K562 treated with DMSO at 1 percent for 12 hours (cell line): ENCODE data around the gene KDM2A. TPM values are rescaled to one million over a fixed set of nuclear protein-coding genes. Genes with fewer than 3 reads are reported as not detected.

Experiments
- total RNA-seq: library from RNA; unstranded; fragments of 300-600 nt; gene quantifications from 2 replicates; pipeline ENCODE4 v1.2.3, GENCODE V29; 2022; ENCODE audit not compliant: insufficient read depth

KDM2A gene
- 11.7 and 35.1 TPM in 2 replicates for total RNA-seq

GRCh38 chr11:67118801-67119584, at the start of gene KDM2A:
KDM2A (plus strand) TSS chr11:67119263; CDS start chr11:67121317, 2,054 bp downstream.

DNA sequence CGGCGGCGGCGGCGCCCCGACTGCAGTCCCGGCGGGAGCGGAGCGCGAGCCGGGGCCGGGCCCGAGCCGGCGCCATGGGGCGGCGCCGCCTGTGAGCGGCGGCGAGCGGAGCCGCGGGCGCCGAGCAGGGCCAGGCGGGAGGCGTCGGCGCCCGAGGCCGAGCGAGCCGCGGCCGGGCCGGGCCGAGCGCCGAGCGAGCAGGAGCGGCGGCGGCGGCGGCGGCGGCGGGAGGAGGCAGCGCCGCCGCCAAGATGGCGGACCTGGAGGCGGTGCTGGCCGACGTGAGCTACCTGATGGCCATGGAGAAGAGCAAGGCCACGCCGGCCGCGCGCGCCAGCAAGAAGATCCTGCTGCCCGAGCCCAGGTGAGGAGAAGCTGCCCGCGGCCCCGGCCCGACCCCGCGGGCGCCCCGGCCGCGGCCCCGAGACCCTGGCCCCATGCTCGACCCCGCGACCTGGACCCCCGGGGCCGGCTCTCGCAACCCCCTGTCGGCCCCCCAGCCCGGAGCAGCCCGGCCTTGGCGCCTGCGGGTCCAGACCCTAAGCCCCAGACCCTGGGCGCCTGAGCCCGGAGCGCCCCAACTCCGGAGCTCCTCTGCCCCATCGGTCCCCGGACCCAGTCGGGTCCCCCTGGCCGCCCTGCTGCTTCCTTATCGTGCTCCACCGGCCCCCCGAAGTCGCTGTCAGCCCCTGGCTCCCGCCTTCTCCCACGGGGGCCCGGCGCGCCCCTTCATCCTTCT, 147.6 kb downstream of the KDM2A start, which contains the start of gene GRK2:
GRK2 (plus strand) TSS at position 25 of the 739 bp plus-strand sequence; CDS start at position 252, 227 bp downstream.

DNA sequence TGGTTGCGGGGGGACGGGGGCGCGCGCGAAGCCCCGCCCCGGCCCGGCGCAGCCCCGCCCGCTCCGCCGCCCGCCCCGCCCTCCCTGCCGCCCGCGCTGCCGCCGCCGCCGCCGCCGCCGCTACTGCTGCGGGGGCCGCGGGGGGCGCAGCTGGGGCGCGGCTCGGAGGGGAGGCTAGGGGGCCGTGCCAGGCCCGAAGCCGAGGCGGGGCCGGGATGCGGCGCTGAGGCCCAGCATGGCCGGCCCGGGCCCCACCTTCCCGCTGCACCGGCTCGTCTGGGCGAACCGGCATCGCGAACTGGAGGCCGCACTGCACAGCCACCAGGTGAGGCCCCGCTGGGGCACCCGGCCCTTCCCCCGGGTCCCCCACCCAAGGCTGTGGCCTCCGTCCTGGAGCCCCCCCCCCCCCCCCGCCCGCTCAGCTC, 170.2 kb downstream of the KDM2A start, which contains the start of gene ANKRD13D:
ANKRD13D (plus strand) TSS at position 78 of the 425 bp plus-strand sequence; CDS start at position 236, 158 bp downstream.

DNA sequence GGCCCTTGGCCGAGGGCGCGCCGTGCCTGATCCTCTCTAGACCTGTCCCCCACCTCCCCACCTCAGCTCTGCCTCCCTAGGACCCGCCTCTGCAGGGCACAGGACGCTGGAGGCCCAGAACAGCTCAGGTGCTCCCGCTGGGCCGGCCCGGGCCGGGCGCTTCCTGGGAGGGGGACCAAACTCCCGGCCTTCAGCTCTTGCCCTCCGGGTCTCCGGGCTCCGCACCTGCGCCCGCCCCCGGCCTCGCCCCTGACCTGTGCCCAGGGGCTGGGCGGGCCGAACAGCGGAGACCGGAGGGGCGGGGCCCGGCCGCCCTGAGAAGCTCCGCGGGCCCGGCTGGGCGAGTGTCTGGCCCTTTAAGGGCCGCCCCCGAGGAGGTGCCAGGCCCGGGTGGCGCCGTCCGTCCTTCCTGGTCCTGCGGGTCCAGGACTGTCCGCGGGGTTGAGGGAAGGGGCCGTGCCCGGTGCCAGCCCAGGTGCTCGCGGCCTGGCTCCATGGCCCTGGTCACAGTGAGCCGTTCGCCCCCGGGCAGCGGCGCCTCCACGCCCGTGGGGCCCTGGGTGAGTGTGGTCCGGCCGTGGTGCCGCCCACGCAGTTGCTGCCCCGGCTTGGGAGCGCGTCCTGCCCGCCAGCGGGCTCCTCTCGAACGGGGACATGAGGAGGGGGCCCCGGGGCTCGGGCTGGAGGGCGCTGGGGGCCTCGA, 184.2 kb downstream of the KDM2A start, which contains the start of gene SSH3:
SSH3 (plus strand) TSS at position 399 of the 703 bp plus-strand sequence; CDS start at position 495, 96 bp downstream.

Other genes with a start within 250 kb of the KDM2A start
- gene PC, start 160.9 kb upstream of the KDM2A start, total RNA-seq: 11.0 and 17.8 TPM in 2 replicates
- not detected in 2 replicates for gene C11orf86, start 144.0 kb upstream of the KDM2A start, total RNA-seq
- gene SYT12, start 96.1 kb upstream of the KDM2A start, total RNA-seq: 0.16 and 0.55 TPM in 2 replicates
- gene RHOD, start 62.4 kb upstream of the KDM2A start, total RNA-seq: not detected in 2 replicates
- gene GRK2, start 147.2 kb downstream of the KDM2A start, total RNA-seq: 127 and 167 TPM in 2 replicates
- 53.9 and 69.9 TPM in 2 replicates for gene ANKRD13D, start 170.0 kb downstream of the KDM2A start, total RNA-seq
- gene SSH3, start 184.3 kb downstream of the KDM2A start, total RNA-seq: 2.9 and 3.3 TPM in 2 replicates
- gene POLD4, start 234.3 kb downstream of the KDM2A start, total RNA-seq: 95.5 and 130 TPM in 2 replicates